IMR-90 (cell line): ENCODE results near the gene MSI2. TPM values are rescaled to one million over a fixed set of nuclear protein-coding genes. Genes with fewer than 3 reads are reported as not detected.

ENCODE experiments used
- ATAC-seq: fragments of 200-7000 bp; cut with Tn5 transposase; 2 replicates; pipeline ENCODE4 v1.9.1; 2020; ENCODE audit warnings: low read depth, mild to moderate bottlenecking, moderate library complexity
- BruUV-seq: library from RNA; stranded (reverse); fragments of 400-500 nt; replicated peaks from 2 replicates; lab custom pipeline; 2021; lab: Mats Ljungman, UMichigan
- CTCF ChIA-PET: fragments of 300-600 bp; formaldehyde crosslinking; extraction: SDS; loops from one replicate; lab custom pipeline; 2021; ENCODE audit warnings: antibody characterized with exemption; lab: Yijun Ruan, JAX
- POLR2A ChIA-PET: fragments of 300-600 bp; sonication (Branson Sonifier 250); formaldehyde crosslinking; loops from one replicate; lab custom pipeline; 2022; ENCODE audit warnings: antibody characterized with exemption; ENCODE audit not compliant: unreplicated experiment; lab: Charles Lee
- DNase-seq: peaks from one replicate; pipeline ENCODE4 v3.0.0; 2013
- H2AFZ ChIP-seq: replicated peaks from 2 replicates; pipeline ENCODE3; 2013; ENCODE audit warnings: low read length, mild to moderate bottlenecking; ENCODE audit not compliant: poor library complexity
- H2AK5ac ChIP-seq: 2 replicates; pipeline ENCODE4 v1.6.1; 2013; ENCODE audit warnings: low read depth, low read length, inconsistent platforms
- H2AK9ac ChIP-seq: replicated peaks from 2 replicates; pipeline ENCODE3; 2013; ENCODE audit warnings: mild to moderate bottlenecking, low read depth, low read length, moderate library complexity; ENCODE audit not compliant: poor library complexity
- H2BK120ac ChIP-seq: 2 replicates; pipeline ENCODE4 v1.6.1; 2013; ENCODE audit warnings: low read depth, low read length, inconsistent platforms
- H2BK15ac ChIP-seq: 3 replicates; pipeline ENCODE4 v1.6.1; 2013; ENCODE audit warnings: low read depth, low read length, inconsistent platforms
- H2BK20ac ChIP-seq: 2 replicates; pipeline ENCODE4 v1.6.1; 2013; ENCODE audit warnings: low read depth, mild to moderate bottlenecking, inconsistent platforms, low read length, moderate library complexity
- H2BK5ac ChIP-seq: 2 replicates; pipeline ENCODE4 v1.6.1; 2013; ENCODE audit warnings: mild to moderate bottlenecking, low read depth, low read length, inconsistent platforms; ENCODE audit not compliant: poor library complexity, severe bottlenecking
- H3K14ac ChIP-seq: replicated peaks from 2 replicates; pipeline ENCODE4 v1.6.1; 2013; ENCODE audit warnings: low read depth, low read length, inconsistent platforms
- H3K18ac ChIP-seq: 2 replicates; pipeline ENCODE4 v1.6.1; 2013; ENCODE audit warnings: low read depth, low read length, control low read depth
- H3K23ac ChIP-seq: 2 replicates; pipeline ENCODE4 v1.6.1; 2013; ENCODE audit warnings: low read depth, low read length, inconsistent platforms
- H3K27ac ChIP-seq: 2 replicates; pipeline ENCODE4 v1.5.1; 2013; ENCODE audit warnings: mild to moderate bottlenecking, control low read depth, low read length; ENCODE audit not compliant: insufficient read depth
- H3K27me3 ChIP-seq: 2 replicates; pipeline ENCODE4 v1.6.1; 2013; ENCODE audit warnings: low read length; ENCODE audit not compliant: control insufficient read depth, insufficient read depth
- H3K36me3 ChIP-seq: 2 replicates; pipeline ENCODE4 v1.6.1; 2013; ENCODE audit warnings: low read length, mixed read lengths; ENCODE audit not compliant: control insufficient read depth, insufficient read depth
- H3K4ac ChIP-seq: 2 replicates; pipeline ENCODE4 v1.6.1; 2013; ENCODE audit warnings: low read depth, low read length, inconsistent platforms
- H3K4me1 ChIP-seq: 2 replicates; pipeline ENCODE4 v1.6.1; 2013; ENCODE audit warnings: low read length, mixed read lengths; ENCODE audit not compliant: control insufficient read depth, insufficient read depth
- H3K4me2 ChIP-seq: 2 replicates; pipeline ENCODE4 v1.6.1; 2013; ENCODE audit warnings: low read depth, mild to moderate bottlenecking, control low read depth, low read length, moderate library complexity
- H3K4me3 ChIP-seq: 2 replicates; pipeline ENCODE4 v1.5.1; 2013; ENCODE audit warnings: low read depth, mild to moderate bottlenecking, control low read depth, low read length, moderate library complexity; ENCODE audit not compliant: insufficient read depth
- H3K56ac ChIP-seq: 2 replicates; pipeline ENCODE4 v1.6.1; 2013; ENCODE audit warnings: low read length, inconsistent platforms; ENCODE audit not compliant: insufficient read depth; ENCODE audit errors: extremely low read depth
- H3K79me1 ChIP-seq, 2 experiments: 2 replicates each; pipeline ENCODE4 v1.6.1; 2013; ENCODE audit warnings: low read length in 2 of 2, inconsistent platforms in 1 of 2, low read depth in 1 of 2
- H3K9ac ChIP-seq: 2 replicates; pipeline ENCODE4 v1.6.1; 2013; ENCODE audit warnings: low read depth, low read length, control low read depth
- H3K9me1 ChIP-seq: 2 replicates; pipeline ENCODE4 v1.6.1; 2013; ENCODE audit warnings: low read length, inconsistent platforms; ENCODE audit not compliant: insufficient read depth
- H3K9me3 ChIP-seq: 2 replicates; pipeline ENCODE4 v1.6.1; 2013; ENCODE audit warnings: low read length; ENCODE audit not compliant: control insufficient read depth, insufficient read depth
- H4K20me1 ChIP-seq: 2 replicates; pipeline ENCODE4 v1.6.1; 2013; ENCODE audit warnings: low read length, inconsistent platforms; ENCODE audit not compliant: insufficient read depth
- H4K5ac ChIP-seq: 2 replicates; pipeline ENCODE4 v1.6.1; 2013; ENCODE audit warnings: mild to moderate bottlenecking, low read depth, low read length, control low read depth
- H4K8ac ChIP-seq, 2 experiments: 2 replicates each; pipeline ENCODE4 v1.6.1; 2013; ENCODE audit warnings: low read depth in 2 of 2, low read length in 2 of 2, control low read depth in 1 of 2, inconsistent platforms in 1 of 2
- H4K91ac ChIP-seq: 2 replicates; pipeline ENCODE4 v1.6.1; 2013; ENCODE audit warnings: low read depth, low read length, inconsistent platforms; ENCODE audit not compliant: insufficient read depth
- BHLHE40 ChIP-seq: fragments of 150-350 bp; IDR thresholded peaks from 2 replicates; pipeline ENCODE4 v1.6.1; 2016; ENCODE audit warnings: mild to moderate bottlenecking, low read depth, low read length
- CEBPB ChIP-seq: IDR thresholded peaks from 2 replicates; pipeline ENCODE4 v1.6.1; 2012; ENCODE audit warnings: low read depth, low read length, improper control_type of control experiment
- CHD1 ChIP-seq: IDR thresholded peaks from 2 replicates; pipeline ENCODE4 v1.6.1; 2012; ENCODE audit warnings: low read depth, low read length, improper control_type of control experiment
- CTCF ChIP-seq: conservative IDR thresholded peaks from 2 replicates; pipeline ENCODE4 v1.5.1; 2012; ENCODE audit warnings: mild to moderate bottlenecking, low read depth, low read length, improper control_type of control experiment
- FOS ChIP-seq: fragments of 150-350 bp; IDR thresholded peaks from 2 replicates; pipeline ENCODE4 v1.6.1; 2016; ENCODE audit warnings: low read depth, low read length
- MAFK ChIP-seq: IDR thresholded peaks from 2 replicates; pipeline ENCODE4 v1.6.1; 2012; ENCODE audit warnings: low read depth, low read length, improper control_type of control experiment
- MAZ ChIP-seq: IDR thresholded peaks from 2 replicates; pipeline ENCODE4 v1.6.1; 2012; ENCODE audit warnings: low read depth, mild to moderate bottlenecking, low read length, improper control_type of control experiment, moderate library complexity, borderline replicate concordance
- MXI1 ChIP-seq: IDR thresholded peaks from 2 replicates; pipeline ENCODE4 v1.6.1; 2012; ENCODE audit warnings: low read depth, mild to moderate bottlenecking, low read length, moderate library complexity, borderline replicate concordance
- NFE2L2 ChIP-seq: fragments of 150-350 bp; IDR thresholded peaks from 2 replicates; pipeline ENCODE4 v1.6.1; 2016; ENCODE audit warnings: low read depth, mild to moderate bottlenecking, low read length
- POLR2A ChIP-seq: IDR thresholded peaks from 2 replicates; pipeline ENCODE4 v1.6.1; 2012; ENCODE audit warnings: mild to moderate bottlenecking, low read depth, low read length
- RAD21 ChIP-seq: IDR thresholded peaks from 2 replicates; pipeline ENCODE4 v1.6.1; 2012; ENCODE audit warnings: low read length, improper control_type of control experiment
- RCOR1 ChIP-seq: IDR thresholded peaks from 2 replicates; pipeline ENCODE4 v1.6.1; 2012; ENCODE audit warnings: mild to moderate bottlenecking, low read length, improper control_type of control experiment; ENCODE audit not compliant: insufficient replicate concordance
- RFX5 ChIP-seq: IDR thresholded peaks from 2 replicates; pipeline ENCODE4 v1.8.0; 2012; ENCODE audit warnings: low read depth, mild to moderate bottlenecking, low read length, moderate library complexity
- WGBS, 2 experiments: methylation state at CpG; one replicate each; pipeline versions ENCODE4 v1.1.5 to v1.1.7; 2013; ENCODE audit warnings: missing lambda C conversion rate in 2 of 2; ENCODE audit not compliant: insufficient read length in 1 of 2; ENCODE audit errors: extremely low coverage in 2 of 2; 5-methylcytosine and 5-hydroxymethylcytosine counted together
- dilution Hi-C: fragments of 300-500 bp; cut with HindIII; formaldehyde crosslinking; loops from one replicate; pipeline ENCODE4 v1.14.3; 2018; ENCODE audit warnings: low sequenced_read_pairs; ENCODE audit not compliant: unreplicated experiment
- in situ Hi-C: fragments of 300-500 bp; cut with MboI; formaldehyde crosslinking; loops from 3 replicates; pipeline ENCODE4 v1.14.3; 2019; ENCODE audit warnings: low sequenced_read_pairs, inconsistent platforms, mixed read lengths
- intact Hi-C: fragments of 100-400 bp; cut with micrococcal nuclease; formaldehyde crosslinking; loops from 2 replicates; pipeline ENCODE4 v1.10.0; 2022
- polyA plus RNA-seq, 3 experiments: library from polyadenylated mRNA; depleted of rRNA; stranded (reverse); fragments of >200 nt; gene quantifications; 2 replicates each; pipeline ENCODE4 v1.2.3, GENCODE V29; 2012; ENCODE audit warnings: low replicate concordance in 1 of 3
- total RNA-seq: library from RNA; depleted of rRNA; stranded (reverse); fragments of >200 nt; gene quantifications from 2 replicates; pipeline ENCODE4 v1.2.3, GENCODE V29; 2012
- TF ChIP-seq, protein P1 (sequence below): fragments of 150-350 bp; IDR thresholded peaks from 2 replicates; pipeline ENCODE4 v1.6.1; 2016; ENCODE audit warnings: low read depth, mild to moderate bottlenecking, low read length, moderate library complexity, borderline replicate concordance

The MSI2 gene
- total and polyA plus RNA-seq, 2 of the 4 experiments (the other 2 are of a cell fraction), result 13.0 to 16.0 TPM

DNA sequence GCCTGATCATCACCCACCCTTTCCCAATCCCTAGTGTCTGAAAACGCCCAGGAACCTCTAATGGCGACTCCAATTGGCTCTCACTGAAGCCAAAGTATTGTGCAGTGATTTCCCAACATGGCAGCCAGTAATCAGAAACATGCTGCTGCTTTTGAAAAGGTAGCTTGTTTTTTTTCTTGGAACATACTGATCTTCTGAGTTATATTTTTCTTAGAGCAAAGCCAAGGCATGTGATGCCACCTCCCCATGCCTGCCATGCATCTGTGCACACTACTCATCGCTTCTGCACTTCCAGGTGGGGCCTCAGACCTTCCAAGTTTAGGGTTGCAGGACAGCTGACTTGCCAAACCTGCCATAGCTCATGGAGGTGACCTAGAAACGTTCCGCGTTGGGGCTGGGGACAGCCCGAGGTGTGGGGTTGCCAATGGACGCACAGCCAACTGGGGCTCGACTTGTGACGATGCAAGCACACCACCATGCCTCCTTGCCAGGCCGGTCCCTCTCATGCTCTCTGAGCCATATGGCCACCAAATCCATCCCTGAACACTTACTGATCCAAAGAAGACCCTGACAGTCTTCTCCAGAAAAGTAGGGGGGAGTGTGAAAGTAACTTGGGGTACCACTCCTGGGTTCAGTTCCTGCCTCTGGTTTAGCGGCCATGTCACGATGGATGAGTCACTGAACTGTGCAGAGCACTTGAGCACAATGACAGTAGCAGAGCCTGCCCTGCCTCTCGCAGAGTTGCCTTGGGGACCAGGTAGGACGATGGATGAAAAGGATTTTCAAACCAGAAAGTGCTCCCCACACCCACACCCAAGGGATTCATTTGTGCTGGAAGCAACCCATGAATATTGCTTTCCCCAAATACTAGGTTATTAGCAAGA is 333.1 kb downstream of the MSI2 start:
- H4K8ac ChIP-seq, result no peak overlapping the region
- H3K18ac ChIP-seq, result no peak overlapping the region
- POLR2A ChIA-PET, result no interaction called here
- H3K4me2 ChIP-seq, result no peak overlapping the region
- H3K4me1 ChIP-seq, result no peaks in the 10 kb centered on the region
- no peaks in the 10 kb centered on the region for H3K9me3 ChIP-seq
- H3K36me3 ChIP-seq, result no peaks in the 10 kb centered on the region
- H3K27me3 ChIP-seq, result no peaks in the 10 kb centered on the region; the same call in 1 of the 2 replicates
- H2BK20ac ChIP-seq, result no peak overlapping the region
- H3K27ac ChIP-seq, result no peak overlapping the region
- no TSS peak for BruUV-seq
- no peak overlapping the region for H2BK5ac ChIP-seq
- H3K14ac ChIP-seq, result no peak overlapping the region
- H3K56ac ChIP-seq, result no peak overlapping the region
- 90% methylated on average over 5 of the region's 15 CpGs; no CpG with 5 or more reads in 1 of the 2 experiments for WGBS, 2 experiments
- H3K79me1 ChIP-seq, result no peaks in the 10 kb centered on the region
- H3K9ac ChIP-seq, result no peak overlapping the region
- no peak for DNase-seq
- H2AK5ac ChIP-seq, result no peak overlapping the region
- ATAC-seq, result no peak
- no peak overlapping the region for H3K4me3 ChIP-seq
- H2AK9ac ChIP-seq, result no peak overlapping the region
- in situ Hi-C loops (loop anchor here (10.0 kb wide), 2 partner anchors 155 to 345 kb away; partner anchors contain the start of gene CCDC182), intact Hi-C loops (loop anchor here (10.0 kb wide), 1 partner anchor 455 kb away; no protein-coding TSS in a partner anchor), dilution Hi-C loops (no loop called here)
- H3K9me1 ChIP-seq, result peaks cover 3% of the 10 kb centered on the region; the same call in 1 of the 2 replicates
- no peak overlapping the region for H3K23ac ChIP-seq
- H4K5ac ChIP-seq, result no peak overlapping the region
- no peaks in the 10 kb centered on the region for H4K20me1 ChIP-seq
- no peak overlapping the region for H2BK15ac ChIP-seq
- H2BK120ac ChIP-seq, result no peak overlapping the region
- CTCF ChIA-PET, result interaction anchor here (0.5 to 1.3 kb wide), 4 partner anchors 8 to 761 kb away, joined by 3 read pairs; no protein-coding TSS in a partner anchor
- no peak overlapping the region for H3K4ac ChIP-seq
- H4K91ac ChIP-seq, result no peak overlapping the region
- H2AFZ ChIP-seq, result no peak overlapping the region
- TF ChIP-seq CTCF, result no peak
- no peak for TF ChIP-seq MAZ
- TF ChIP-seq BHLHE40, result no peak
- no peak for TF ChIP-seq RAD21
- no peak for TF ChIP-seq RFX5
- TF ChIP-seq CHD1, result no peak
- no peak for TF ChIP-seq MXI1
- no peak for TF ChIP-seq FOS
- TF ChIP-seq, protein P1, sequence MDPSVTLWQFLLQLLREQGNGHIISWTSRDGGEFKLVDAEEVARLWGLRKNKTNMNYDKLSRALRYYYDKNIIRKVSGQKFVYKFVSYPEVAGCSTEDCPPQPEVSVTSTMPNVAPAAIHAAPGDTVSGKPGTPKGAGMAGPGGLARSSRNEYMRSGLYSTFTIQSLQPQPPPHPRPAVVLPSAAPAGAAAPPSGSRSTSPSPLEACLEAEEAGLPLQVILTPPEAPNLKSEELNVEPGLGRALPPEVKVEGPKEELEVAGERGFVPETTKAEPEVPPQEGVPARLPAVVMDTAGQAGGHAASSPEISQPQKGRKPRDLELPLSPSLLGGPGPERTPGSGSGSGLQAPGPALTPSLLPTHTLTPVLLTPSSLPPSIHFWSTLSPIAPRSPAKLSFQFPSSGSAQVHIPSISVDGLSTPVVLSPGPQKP, result no peak
- no peak for TF ChIP-seq NFE2L2
- TF ChIP-seq POLR2A, result no peak
- TF ChIP-seq MAFK, result no peak
- no peak for TF ChIP-seq CEBPB
- TF ChIP-seq RCOR1, result no peak
